ENCODE measurements around the gene SEL1L2. TPM values are rescaled to one million over a fixed set of nuclear protein-coding genes. Genes with fewer than 3 reads are reported as not detected.

The SEL1L2 gene
- total RNA-seq, 1 experiment from 2014 or later = not detected

GRCh38 chr20:13929836-13930235 is 60.6 kb downstream of the SEL1L2 start (continued):
- TF ChIP-seq ATF2 (CRISPR knock-in tag; IDR thresholded peaks at IDR 0.05; ENCODE audit: borderline replicate concordance, low read depth) (no peak), STAT6 (CRISPR knock-in tag; conservative IDR thresholded peaks at IDR 0.05; ENCODE audit: low read depth) (no peak), SP1 (CRISPR knock-in tag; conservative IDR thresholded peaks at IDR 0.05) (no peak), GTF2I (CRISPR knock-in tag; conservative IDR thresholded peaks at IDR 0.05) (no peak), E2F5 (CRISPR knock-in tag; IDR thresholded peaks at IDR 0.05) (no peak)

DNA sequence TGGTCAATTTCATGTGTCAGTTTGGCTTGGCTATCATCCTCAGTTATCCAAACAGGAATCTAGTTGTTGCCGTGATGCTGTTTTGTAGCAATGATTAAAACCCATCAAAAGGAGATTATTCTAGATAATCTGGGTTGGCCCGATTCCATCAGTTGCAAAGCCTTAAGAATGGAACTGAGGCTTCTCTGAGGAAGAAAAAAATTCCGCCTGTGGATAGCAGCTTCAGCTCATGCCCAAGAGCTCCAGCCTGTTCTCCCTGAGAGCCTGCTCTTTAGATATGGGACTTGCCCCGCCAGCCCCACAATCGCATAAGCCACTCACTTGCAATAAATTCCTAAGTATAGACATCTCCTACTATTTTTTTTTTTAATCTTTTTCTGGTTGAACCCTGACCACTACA is 61.5 kb downstream of the SEL1L2 start:
- no peak overlapping the region for H3K4me3 Mint-ChIP-seq
- H3K4me1 Mint-ChIP-seq = no peaks in the 10 kb centered on the region
- ATAC-seq (no peak), DNase-seq (ENCODE audit: low spot score) (no peak)
- H3K9me3 Mint-ChIP-seq = no peaks in the 10 kb centered on the region
- no peak overlapping the region for H3K27ac Mint-ChIP-seq
- ChIA-PET POLR2A (interaction anchor here (1.3 kb wide), 1 partner anchor 9 kb away, joined by 7 read pairs; no protein-coding TSS in a partner anchor), CTCF (interaction anchor here (1.0 kb wide), 1 partner anchor 141 kb away, joined by 3 read pairs; no protein-coding TSS in a partner anchor)
- H3K36me3 Mint-ChIP-seq = no peaks in the 10 kb centered on the region
- TF ChIP-seq, protein P1, sequence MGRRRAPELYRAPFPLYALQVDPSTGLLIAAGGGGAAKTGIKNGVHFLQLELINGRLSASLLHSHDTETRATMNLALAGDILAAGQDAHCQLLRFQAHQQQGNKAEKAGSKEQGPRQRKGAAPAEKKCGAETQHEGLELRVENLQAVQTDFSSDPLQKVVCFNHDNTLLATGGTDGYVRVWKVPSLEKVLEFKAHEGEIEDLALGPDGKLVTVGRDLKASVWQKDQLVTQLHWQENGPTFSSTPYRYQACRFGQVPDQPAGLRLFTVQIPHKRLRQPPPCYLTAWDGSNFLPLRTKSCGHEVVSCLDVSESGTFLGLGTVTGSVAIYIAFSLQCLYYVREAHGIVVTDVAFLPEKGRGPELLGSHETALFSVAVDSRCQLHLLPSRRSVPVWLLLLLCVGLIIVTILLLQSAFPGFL (CRISPR knock-in tag; IDR thresholded peaks at IDR 0.05; ENCODE audit: borderline replicate concordance) = no peak
- TF ChIP-seq ATF2 (CRISPR knock-in tag; IDR thresholded peaks at IDR 0.05; ENCODE audit: borderline replicate concordance, low read depth) (no peak), OVOL2 (CRISPR knock-in tag; IDR thresholded peaks at IDR 0.05; ENCODE audit: borderline replicate concordance) (no peak), ZNF396 (CRISPR knock-in tag; IDR thresholded peaks at IDR 0.05; ENCODE audit: borderline replicate concordance) (no peak), RORB (CRISPR knock-in tag; IDR thresholded peaks at IDR 0.05) (no peak), E2F5 (CRISPR knock-in tag; IDR thresholded peaks at IDR 0.05) (no peak), ZBTB21 (CRISPR knock-in tag; IDR thresholded peaks at IDR 0.05; ENCODE audit: borderline replicate concordance) (no peak), CREB1 (CRISPR knock-in tag; IDR thresholded peaks at IDR 0.05) (no peak)
- TF ChIP-seq, protein P2, sequence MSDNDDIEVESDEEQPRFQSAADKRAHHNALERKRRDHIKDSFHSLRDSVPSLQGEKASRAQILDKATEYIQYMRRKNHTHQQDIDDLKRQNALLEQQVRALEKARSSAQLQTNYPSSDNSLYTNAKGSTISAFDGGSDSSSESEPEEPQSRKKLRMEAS (CRISPR knock-in tag; IDR thresholded peaks at IDR 0.05) = no peak
- no peaks in the 10 kb centered on the region; the same call in 1 of the 2 replicates for H3K27me3 Mint-ChIP-seq (ENCODE audit: low read depth)

- TF ChIP-seq, protein P3, sequence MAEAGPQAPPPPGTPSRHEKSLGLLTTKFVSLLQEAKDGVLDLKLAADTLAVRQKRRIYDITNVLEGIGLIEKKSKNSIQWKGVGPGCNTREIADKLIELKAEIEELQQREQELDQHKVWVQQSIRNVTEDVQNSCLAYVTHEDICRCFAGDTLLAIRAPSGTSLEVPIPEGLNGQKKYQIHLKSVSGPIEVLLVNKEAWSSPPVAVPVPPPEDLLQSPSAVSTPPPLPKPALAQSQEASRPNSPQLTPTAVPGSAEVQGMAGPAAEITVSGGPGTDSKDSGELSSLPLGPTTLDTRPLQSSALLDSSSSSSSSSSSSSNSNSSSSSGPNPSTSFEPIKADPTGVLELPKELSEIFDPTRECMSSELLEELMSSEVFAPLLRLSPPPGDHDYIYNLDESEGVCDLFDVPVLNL (CRISPR knock-in tag; IDR thresholded peaks at IDR 0.05; ENCODE audit: borderline replicate concordance, low read depth) = no peak
- TF ChIP-seq SMAD4 (CRISPR knock-in tag; IDR thresholded peaks at IDR 0.05) (no peak), ZNF263 (CRISPR knock-in tag; IDR thresholded peaks at IDR 0.05; ENCODE audit: low read depth) (no peak), CREB1 (CRISPR knock-in tag; IDR thresholded peaks at IDR 0.05) (no peak), SOX15 (CRISPR knock-in tag; IDR thresholded peaks at IDR 0.05) (no peak)
- CTCF ChIA-PET = no interaction called here
- ATAC-seq = no peak
- no peaks in the 10 kb centered on the region for H3K4me1 Mint-ChIP-seq
- H3K4me3 Mint-ChIP-seq = no peak overlapping the region
- H3K9me3 Mint-ChIP-seq = no peaks in the 10 kb centered on the region
- no peaks in the 10 kb centered on the region for H3K27me3 Mint-ChIP-seq (ENCODE audit: low read depth)
- DNase-seq (ENCODE audit: low spot score) = no peak
- no peak overlapping the region for H3K27ac Mint-ChIP-seq
- H3K36me3 Mint-ChIP-seq = no peaks in the 10 kb centered on the region
- POLR2A ChIA-PET = no interaction called here
Observed at GRCh38 chr20:13927171-13927570, 63.2 kb downstream of the SEL1L2 start.

All from WTC11 (cell line).